ENCODE results near the gene SOCS2. TPM values are rescaled to one million over a fixed set of nuclear protein-coding genes. Genes with fewer than 3 reads are reported as not detected.

Gene SOCS2
- total RNA-seq, 1 donor from 2014 or later: 23.8 TPM

GRCh38 chr12:93536111-93536765 lies 36.2 kb upstream of the SOCS2 start:
- intact Hi-C loops (cut with DNase I): no loop called here
- Histone ChIP-seq H3K36me3 (no peaks in the 10 kb centered on the region), H3K27ac (no peak overlapping the region), H3K27me3 (no peaks in the 10 kb centered on the region), H3K4me1 (no peaks in the 10 kb centered on the region), H3K9me3 (no peaks in the 10 kb centered on the region), H3K4me3 (no peak overlapping the region)
- DNase-seq: no peak
- no peak for TF ChIP-seq CTCF (IDR thresholded peaks at IDR 0.05)
- no peak for ATAC-seq

GRCh38 chr12:93536766-93537488 lies 35.5 kb upstream of the SOCS2 start:
- Histone ChIP-seq H3K36me3 (no peaks in the 10 kb centered on the region), H3K27me3 (no peaks in the 10 kb centered on the region), H3K9me3 (no peaks in the 10 kb centered on the region), H3K4me3 (no peak overlapping the region), H3K4me1 (peaks cover 3% of the 10 kb centered on the region), H3K27ac (no peak overlapping the region)
- TF ChIP-seq CTCF (IDR thresholded peaks at IDR 0.05): no peak
- intact Hi-C loops (cut with DNase I): no loop called here
- ATAC-seq (no peak), DNase-seq (no peak)

- H3K4me3 ChIP-seq: no peak overlapping the region
- intact Hi-C loops (cut with DNase I): no loop called here
- no peaks in the 10 kb centered on the region for H3K36me3 ChIP-seq
- ATAC-seq: no peak
- H3K4me1 ChIP-seq: peaks cover 4% of the 10 kb centered on the region
- H3K27me3 ChIP-seq: no peaks in the 10 kb centered on the region
- no peak for TF ChIP-seq CTCF (IDR thresholded peaks at IDR 0.05)
- no peak for DNase-seq
- H3K9me3 ChIP-seq: no peaks in the 10 kb centered on the region
- no peak overlapping the region for H3K27ac ChIP-seq
Measured at GRCh38 chr12:93537769-93538168, 34.7 kb upstream of the SOCS2 start.

GRCh38 chr12:93539821-93540220 lies 32.7 kb upstream of the SOCS2 start:
- Histone ChIP-seq H3K27ac (no peak overlapping the region), H3K4me3 (no peak overlapping the region), H3K36me3 (no peaks in the 10 kb centered on the region), H3K9me3 (no peaks in the 10 kb centered on the region), H3K4me1 (peaks cover 4% of the 10 kb centered on the region), H3K27me3 (no peaks in the 10 kb centered on the region)
- ATAC-seq (no peak), DNase-seq (no peak)
- TF ChIP-seq CTCF (IDR thresholded peaks at IDR 0.05): no peak
- intact Hi-C loops (cut with DNase I): no loop called here

GRCh38 chr12:93540466-93540865 lies 32.0 kb upstream of the SOCS2 start:
- no peak overlapping the region for H3K4me3 ChIP-seq
- DNase-seq: no peak
- TF ChIP-seq CTCF (IDR thresholded peaks at IDR 0.05): no peak
- no peak for ATAC-seq
- H3K27ac ChIP-seq: no peak overlapping the region
- H3K36me3 ChIP-seq: no peaks in the 10 kb centered on the region
- no peaks in the 10 kb centered on the region for H3K9me3 ChIP-seq
- H3K4me1 ChIP-seq: peaks cover 4% of the 10 kb centered on the region
- H3K27me3 ChIP-seq: no peaks in the 10 kb centered on the region
- intact Hi-C loops (cut with DNase I): no loop called here

Data from upper lobe of right lung (tissue), 1 donor.